Coronary artery (tissue), 2 donors: Measurements from ENCODE around the gene MIX23.

ENCODE experiments used
- DNase-seq: peaks from one replicate; pipeline ENCODE4 v3.0.0-alpha.2; 2017; ENCODE audit warnings: low spot score
- H3K27ac ChIP-seq, 2 donors: fragments of 200-600 bp; sonication (generic); one replicate each; pipeline ENCODE4 v1.5.1; 2016 to 2019
- H3K4me3 ChIP-seq: fragments of 200-600 bp; sonication (generic); 2 replicates; pipeline ENCODE4 v1.5.1; 2016; ENCODE audit warnings: mild to moderate bottlenecking, moderate library complexity
- CTCF ChIP-seq: fragments of 200-600 bp; sonication (generic); IDR thresholded peaks from one replicate; pipeline ENCODE4 v1.5.1; 2019; ENCODE audit warnings: antibody characterized with exemption

The MIX23 gene

GRCh38 chr3:122415762-122416654 lies 33.0 kb upstream of the MIX23 start, which contains the start of gene WDR5B:
Gene WDR5B (minus strand): TSS chr3:122416062. CDS start chr3:122415528, 534 bp downstream.
- peak; percentile 99 for DNase-seq
- peak within 1 kb of the TSS; percentile 90 to 92 for H3K27ac ChIP-seq
- peak within 1 kb of the TSS; percentile 78 for H3K4me3 ChIP-seq
- TF ChIP-seq CTCF, result no peak

GRCh38 chr3:122415104-122415744 lies 32.2 kb upstream of the MIX23 start:
- TF ChIP-seq CTCF, result no peak
- DNase-seq, result no peak
- Histone ChIP-seq H3K4me3 (peak overlapping the region; percentile 78), H3K27ac (peak overlapping the region; percentile 90 to 92)

- H3K4me3 ChIP-seq, result no peak overlapping the region
- no peak overlapping the region for H3K27ac ChIP-seq
- no peak for DNase-seq
- no peak for TF ChIP-seq CTCF
These were observed 31.4 kb upstream of the MIX23 start for GRCh38 chr3:122414391-122414790.

- no peak for DNase-seq
- H3K27ac ChIP-seq, result no peak overlapping the region
- H3K4me3 ChIP-seq, result no peak overlapping the region
- TF ChIP-seq CTCF, result no peak
These were observed 27.6 kb upstream of the MIX23 start for GRCh38 chr3:122410639-122411038.

GRCh38 chr3:122410111-122410510 lies 27.1 kb upstream of the MIX23 start:
- no peak overlapping the region for H3K4me3 ChIP-seq
- no peak overlapping the region for H3K27ac ChIP-seq
- no peak for TF ChIP-seq CTCF
- DNase-seq, result no peak

- H3K4me3 ChIP-seq, result no peak overlapping the region
These were observed 26.4 kb upstream of the MIX23 start for GRCh38 chr3:122409446-122409845.

More at GRCh38 chr3:122409446-122409845, 26.4 kb upstream of the MIX23 start:
- peak overlapping the region in 1 of 2 donors; percentile 26 for H3K27ac ChIP-seq
- TF ChIP-seq CTCF, result no peak
- DNase-seq, result no peak
